Measurements from ENCODE around the gene ACSM6.

ACSM6 gene

DNA sequence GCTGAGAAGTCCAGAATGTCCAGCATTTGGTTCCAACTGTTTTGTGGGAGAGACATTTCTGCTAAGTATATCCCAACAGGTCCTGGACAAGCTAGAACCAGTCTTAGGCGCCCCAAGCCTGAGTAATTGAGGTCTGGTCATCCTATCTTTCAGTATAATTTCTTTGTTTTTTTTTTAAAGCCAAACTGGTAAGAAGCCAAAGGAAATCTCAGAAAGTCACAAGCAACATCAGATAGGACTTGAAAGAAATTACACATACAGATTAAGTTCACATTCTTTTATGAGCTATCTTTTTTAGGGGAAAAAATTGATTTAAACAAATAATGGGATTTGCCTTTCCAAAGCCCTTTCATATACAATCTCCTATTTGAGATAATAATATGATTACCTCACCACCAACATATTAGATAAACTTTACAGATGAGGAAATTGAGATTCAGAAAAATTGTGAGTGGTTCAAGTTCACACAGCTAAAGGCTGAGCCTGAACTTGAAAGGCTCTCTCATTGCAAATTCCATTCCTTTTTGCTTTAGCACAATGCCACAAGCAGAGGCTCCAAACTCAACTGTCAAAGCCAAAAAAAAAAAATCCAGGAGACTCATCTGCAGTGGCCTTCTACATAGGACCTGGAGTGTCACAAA lies 81.8 kb downstream of the ACSM6 start:
- TF ChIP-seq, protein P1, sequence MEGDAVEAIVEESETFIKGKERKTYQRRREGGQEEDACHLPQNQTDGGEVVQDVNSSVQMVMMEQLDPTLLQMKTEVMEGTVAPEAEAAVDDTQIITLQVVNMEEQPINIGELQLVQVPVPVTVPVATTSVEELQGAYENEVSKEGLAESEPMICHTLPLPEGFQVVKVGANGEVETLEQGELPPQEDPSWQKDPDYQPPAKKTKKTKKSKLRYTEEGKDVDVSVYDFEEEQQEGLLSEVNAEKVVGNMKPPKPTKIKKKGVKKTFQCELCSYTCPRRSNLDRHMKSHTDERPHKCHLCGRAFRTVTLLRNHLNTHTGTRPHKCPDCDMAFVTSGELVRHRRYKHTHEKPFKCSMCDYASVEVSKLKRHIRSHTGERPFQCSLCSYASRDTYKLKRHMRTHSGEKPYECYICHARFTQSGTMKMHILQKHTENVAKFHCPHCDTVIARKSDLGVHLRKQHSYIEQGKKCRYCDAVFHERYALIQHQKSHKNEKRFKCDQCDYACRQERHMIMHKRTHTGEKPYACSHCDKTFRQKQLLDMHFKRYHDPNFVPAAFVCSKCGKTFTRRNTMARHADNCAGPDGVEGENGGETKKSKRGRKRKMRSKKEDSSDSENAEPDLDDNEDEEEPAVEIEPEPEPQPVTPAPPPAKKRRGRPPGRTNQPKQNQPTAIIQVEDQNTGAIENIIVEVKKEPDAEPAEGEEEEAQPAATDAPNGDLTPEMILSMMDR (IDR thresholded peaks at IDR 0.05; ENCODE audit: low read depth, low read length), result no peak

DNA sequence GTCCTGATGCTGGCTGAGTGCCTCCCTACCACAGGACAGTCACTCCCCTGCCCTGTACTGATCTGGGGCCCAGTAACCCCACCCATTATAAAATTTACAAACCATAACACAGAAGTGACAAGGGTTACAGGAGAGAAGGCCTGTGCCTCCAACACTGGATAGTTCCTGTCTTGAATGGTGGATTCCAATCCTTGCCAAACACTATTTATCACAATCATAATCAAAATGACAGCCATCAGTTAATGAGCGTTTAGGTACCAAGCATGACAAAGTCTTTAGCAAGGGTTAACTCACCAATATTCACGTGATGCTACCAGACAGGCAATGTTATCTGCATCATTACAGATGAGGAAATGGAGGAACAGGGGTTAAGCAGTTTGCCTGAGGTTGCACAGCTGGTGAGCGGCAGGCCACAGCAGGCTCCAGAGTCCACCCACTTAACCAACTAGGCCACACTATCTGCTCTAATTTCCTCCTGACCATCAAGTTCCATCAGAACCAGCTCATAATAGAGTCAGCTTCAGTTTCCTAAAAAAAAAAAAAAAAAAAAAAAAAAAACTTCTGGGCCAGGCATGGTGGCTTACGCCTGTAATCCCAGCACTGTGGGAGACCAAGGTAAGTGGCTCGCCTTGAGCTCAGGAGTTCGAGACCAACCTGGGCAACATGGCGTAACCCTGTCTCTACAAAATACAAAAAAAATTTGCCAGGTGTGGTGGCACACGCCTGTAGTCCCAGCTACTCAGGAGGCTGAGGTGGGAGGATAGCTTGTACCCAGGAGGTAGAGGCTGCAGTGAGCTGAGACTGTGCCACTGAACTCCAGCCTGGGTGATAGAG lies 82.5 kb downstream of the ACSM6 start:
- TF ChIP-seq, protein P1 (IDR thresholded peaks at IDR 0.05; ENCODE audit: low read depth, low read length), result no peak
- no peak for DNase-seq (ENCODE audit: extremely low read depth, low read depth)

More for the DNA sequence above, 81.8 kb downstream of the ACSM6 start:
- DNase-seq (ENCODE audit: extremely low read depth, low read depth), result no peak

DNA sequence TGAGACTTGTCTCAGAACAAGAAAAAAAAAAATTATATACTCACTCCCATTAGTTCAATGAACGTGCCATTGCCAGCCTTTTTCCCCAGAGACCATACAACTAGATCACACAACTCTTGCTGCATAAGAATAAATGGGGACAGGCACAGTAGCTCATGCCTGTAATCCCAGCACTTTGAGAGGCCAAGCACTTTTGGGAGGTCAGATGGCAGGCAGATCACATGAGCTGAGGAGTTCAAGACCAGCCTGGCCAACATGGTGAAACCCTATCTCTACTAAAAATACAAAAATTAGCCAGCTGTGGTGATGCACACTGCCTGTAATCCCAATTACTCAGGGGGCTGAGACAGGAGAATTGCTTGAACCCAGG lies 83.1 kb downstream of the ACSM6 start:
- DNase-seq (ENCODE audit: extremely low read depth, low read depth), result no peak
- TF ChIP-seq, protein P1 (IDR thresholded peaks at IDR 0.05; ENCODE audit: low read depth, low read length), result no peak

DNA sequence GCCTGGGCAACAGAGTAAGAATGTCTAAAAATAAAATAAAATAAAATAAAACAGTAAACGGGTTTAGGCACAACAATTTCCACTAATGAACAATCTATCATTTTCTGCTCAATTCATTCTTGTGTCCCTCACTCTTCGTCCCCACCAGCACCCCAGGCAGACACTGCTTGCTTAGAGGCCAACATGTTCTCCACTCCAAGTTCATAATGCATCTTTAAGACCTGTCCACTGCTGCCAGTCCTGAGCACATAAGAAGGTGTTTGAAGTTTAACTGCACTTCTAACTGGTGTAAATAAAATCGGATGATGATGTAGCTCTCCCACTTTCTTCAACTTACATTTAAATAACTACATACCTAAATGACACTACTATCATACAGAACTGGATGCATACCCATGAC lies 83.6 kb downstream of the ACSM6 start:
- TF ChIP-seq, protein P1 (IDR thresholded peaks at IDR 0.05; ENCODE audit: low read depth, low read length), result no peak
- no peak for DNase-seq (ENCODE audit: extremely low read depth, low read depth)

Measured in AG09319 (cell line).